Sigmoid colon (tissue), 7 donors: ENCODE measurements around the gene RHEBL1. TPM values are rescaled to one million over a fixed set of nuclear protein-coding genes. Genes with fewer than 3 reads are reported as not detected.
"Not testable (repeated sequence)": the region's sequence is repeated elsewhere in the genome, so short reads cannot be mapped to it uniquely, and the experiment has no call there.

Source experiments
- DNase-seq: peaks from one replicate; pipeline ENCODE4 v3.0.0-alpha.2; 2019
- H3K27ac ChIP-seq, 4 donors: fragments of 200-600 bp; sonication (generic); one replicate each; pipeline ENCODE4 v1.5.1; 2016 to 2019; ENCODE audit warnings: mild to moderate bottlenecking in 1 of 4
- H3K27me3 ChIP-seq, 3 donors: fragments of 200-600 bp; sonication (generic); one replicate each; pipeline ENCODE4 v1.5.1; 2019; ENCODE audit warnings: mild to moderate bottlenecking in 1 of 3
- H3K36me3 ChIP-seq, 4 donors: fragments of 200-600 bp; sonication (generic); one replicate each; pipeline ENCODE4 v1.5.1; 2016 to 2019
- H3K4me1 ChIP-seq, 4 donors: fragments of 200-600 bp; sonication (generic); one replicate each; pipeline ENCODE4 v1.5.1; 2017 to 2019
- H3K4me3 ChIP-seq, 4 donors: fragments of 200-600 bp; sonication (generic); one replicate each; pipeline ENCODE4 v1.5.1; 2017 to 2019; ENCODE audit warnings: mild to moderate bottlenecking in 2 of 4, moderate library complexity in 1 of 4
- H3K9me3 ChIP-seq, 4 donors: fragments of 200-600 bp in 3 of 4; sonication (generic) in 3 of 4; one replicate each; pipeline versions ENCODE4 v1.5.1 to v1.6.1; 2013 to 2019
- CTCF ChIP-seq, 4 experiments: fragments of 450-650 bp in 3 of 4; fragments of 200-600 bp in 1 of 4; IDR thresholded peaks; one replicate each; pipeline ENCODE4 v1.5.1; 2016 to 2019; ENCODE audit warnings: antibody characterized with exemption in 4 of 4, mild to moderate bottlenecking in 3 of 4, moderate library complexity in 2 of 4
- EP300 ChIP-seq, 4 donors: sonication (generic); formaldehyde crosslinking; IDR thresholded peaks; one replicate each; pipeline ENCODE4 v1.6.1; 2017; ENCODE audit warnings: antibody characterized with exemption in 4 of 4
- POLR2A ChIP-seq, 2 donors: fragments of 450-650 bp; IDR thresholded peaks; one replicate each; pipeline ENCODE4 v1.6.1; 2016; ENCODE audit warnings: antibody characterized with exemption in 2 of 2, mild to moderate bottlenecking in 2 of 2, moderate library complexity in 2 of 2
- POLR2AphosphoS5 ChIP-seq, 4 donors: sonication (generic); formaldehyde crosslinking; IDR thresholded peaks; one replicate each; pipeline ENCODE4 v1.6.1; 2017; ENCODE audit warnings: antibody characterized with exemption in 4 of 4
- WGBS, 2 donors: extraction: QIAGEN DNeasy Blood & Tissue Kit; methylation state at CpG; one replicate each; pipeline ENCODE4 v1.1.7; 2013; 5-methylcytosine and 5-hydroxymethylcytosine counted together
- intact Hi-C: fragments of 100-400 bp; cut with DNase I; formaldehyde crosslinking; loops from one replicate; pipeline ENCODE4 v1.15.1; 2023
- polyA plus RNA-seq, 3 donors: library from polyadenylated mRNA; stranded (reverse); fragments of 200-250 nt; gene quantifications; one replicate each; pipeline ENCODE4 v1.2.3, GENCODE V29; 2013
- total RNA-seq, 4 donors: library from RNA; depleted of rRNA; stranded (reverse); fragments of >200 nt; gene quantifications; one replicate each; pipeline ENCODE4 v1.1.0, GENCODE V29; 2016
- donor health status: healthy with polysubstance abuse.
- donor health status: Bipolar disorder and iron deficiency.
- donor health status: healthy.

Gene RHEBL1
- total and polyA plus RNA-seq, 7 donors: 0.36 to 2.2 TPM; not detected in 5

DNA sequence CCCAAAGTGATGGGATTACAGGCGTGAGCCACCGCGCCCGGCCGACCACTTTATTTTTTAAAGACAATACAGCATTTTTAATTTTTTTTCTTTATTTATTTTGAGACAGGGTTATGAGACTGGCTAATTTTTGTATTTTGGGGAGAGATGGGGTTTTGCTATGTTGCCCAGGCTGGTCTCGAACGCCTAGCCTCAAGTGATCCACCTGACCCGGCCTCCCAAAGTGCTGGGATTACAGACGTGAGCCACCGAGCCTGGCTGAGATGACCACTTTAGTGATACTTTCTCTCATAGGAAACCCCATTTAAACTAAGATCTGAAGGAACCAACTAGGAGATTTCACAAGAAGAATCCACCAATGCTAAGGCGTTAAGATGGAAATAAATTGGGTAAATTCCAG is 1.2 kb upstream of the RHEBL1 start:
- intact Hi-C loops: no loop called here
- Histone ChIP-seq H3K27ac (no peak overlapping the region), H3K27me3 (no peaks in the 10 kb centered on the region), H3K4me1 (peaks cover 0 to 16% (median 12%) of the 10 kb centered on the region in 4 donors), H3K4me3 (no peak overlapping the region), H3K36me3 (no peaks in the 10 kb centered on the region), H3K9me3 (no peaks in the 10 kb centered on the region)
- 93 to 97% methylated on average over 11 of the region's 11 CpGs for WGBS, 2 donors
- TF ChIP-seq CTCF (IDR thresholded peaks at IDR 0.05) (no peak), POLR2AphosphoS5 (IDR thresholded peaks at IDR 0.05) (no peak), POLR2A (IDR thresholded peaks at IDR 0.05) (no peak), EP300 (IDR thresholded peaks at IDR 0.05) (no peak)
- DNase-seq: no peak

GRCh38 chr12:49068879-49069506 is 786 bp downstream of the RHEBL1 start:
- intact Hi-C loops: no loop called here
- Histone ChIP-seq H3K27ac (peak overlapping the region; percentile 65 to 75 (median 68)), H3K27me3 (no peaks in the 10 kb centered on the region), H3K36me3 (no peaks in the 10 kb centered on the region), H3K4me3 (peak overlapping the region; percentile 61 to 74 (median 67)), H3K4me1 (peaks cover 0 to 16% (median 12%) of the 10 kb centered on the region in 4 donors), H3K9me3 (no peaks in the 10 kb centered on the region)
- no peak for DNase-seq
- TF ChIP-seq EP300 (IDR thresholded peaks at IDR 0.05) (no peak), POLR2AphosphoS5 (IDR thresholded peaks at IDR 0.05) (no peak), CTCF (IDR thresholded peaks at IDR 0.05) (no peak), POLR2A (IDR thresholded peaks at IDR 0.05) (no peak)
- WGBS, 2 donors: 13 to 25% methylated on average over 21 of the region's 21 CpGs

DNA sequence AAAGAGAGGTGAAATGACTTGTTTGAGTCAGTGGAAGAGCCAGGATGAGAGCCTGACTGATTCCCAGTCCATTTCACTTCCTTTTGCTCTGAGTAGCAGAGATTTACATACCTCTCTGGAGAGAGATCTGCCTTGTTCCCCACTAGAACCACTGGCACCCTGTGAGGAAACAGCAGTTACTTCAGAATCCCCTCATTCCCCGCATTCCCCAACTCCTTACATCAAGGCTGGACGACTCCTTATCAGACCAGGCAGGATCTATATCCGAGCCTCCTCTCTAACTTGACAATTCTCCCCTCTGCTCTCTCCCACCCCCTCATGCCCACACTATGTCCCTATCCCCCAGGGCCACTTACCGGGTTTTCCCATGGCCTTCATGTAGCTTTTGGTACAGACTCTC is 3.7 kb downstream of the RHEBL1 start:
- Histone ChIP-seq H3K36me3 (no peaks in the 10 kb centered on the region), H3K27me3 (no peaks in the 10 kb centered on the region), H3K4me1 (peaks cover 0 to 23% (median 18%) of the 10 kb centered on the region in 4 donors), H3K27ac (no peak overlapping the region), H3K4me3 (no peak overlapping the region), H3K9me3 (no peaks in the 10 kb centered on the region)
- DNase-seq: no peak
- intact Hi-C loops: no loop called here
- TF ChIP-seq POLR2A (IDR thresholded peaks at IDR 0.05): no peak
- TF ChIP-seq POLR2AphosphoS5 (IDR thresholded peaks at IDR 0.05): no peak
- no peak for TF ChIP-seq EP300 (IDR thresholded peaks at IDR 0.05)
- WGBS, 2 donors: 87 to 89% methylated on average over 4 of the region's 4 CpGs

DNA sequence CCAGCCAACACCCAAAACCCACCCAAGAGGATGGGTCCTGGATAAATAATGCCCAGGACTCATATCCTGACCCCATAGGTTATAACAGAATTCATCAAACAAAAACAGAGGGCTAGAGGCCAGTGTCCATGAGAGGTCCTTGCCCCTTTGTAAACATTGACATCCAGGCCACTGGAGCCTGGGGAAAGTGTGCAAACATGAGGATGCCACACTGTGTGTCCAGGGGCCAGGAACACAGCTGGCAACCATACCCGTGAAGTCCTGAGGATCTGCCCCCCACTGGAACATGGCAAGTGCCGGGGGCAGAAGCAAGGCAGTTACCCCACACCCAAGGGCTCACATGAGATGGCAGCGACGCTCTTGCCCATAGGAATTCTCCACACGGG is 5.0 kb downstream of the RHEBL1 start:
- Histone ChIP-seq H3K4me1 (peaks cover 0 to 16% (median 12%) of the 10 kb centered on the region in 4 donors), H3K27me3 (no peaks in the 10 kb centered on the region), H3K9me3 (no peaks in the 10 kb centered on the region), H3K27ac (no peak overlapping the region), H3K4me3 (no peak overlapping the region), H3K36me3 (no peaks in the 10 kb centered on the region)
- TF ChIP-seq CTCF (IDR thresholded peaks at IDR 0.05): no peak
- no peak for TF ChIP-seq POLR2A (IDR thresholded peaks at IDR 0.05)
- no peak for TF ChIP-seq EP300 (IDR thresholded peaks at IDR 0.05)
- no peak for TF ChIP-seq POLR2AphosphoS5 (IDR thresholded peaks at IDR 0.05)
- intact Hi-C loops: loop anchor here (1.0 to 5.0 kb wide), 2 partner anchors 57 to 123 kb away; partner anchors contain the start of gene TUBA1A
- DNase-seq: no peak
- WGBS, 2 donors: 95 to 97% methylated on average over 5 of the region's 5 CpGs

GRCh38 chr12:49061916-49062315 is 7.9 kb downstream of the RHEBL1 start:
- intact Hi-C loops: loop anchor here (1.0 to 5.0 kb wide), 2 partner anchors 125 to 174 kb away; partner anchors contain the start of gene TUBA1A
- WGBS, 2 donors: 93 to 95% methylated on average over 17 of the region's 17 CpGs
- H3K36me3 ChIP-seq, H3K9me3 ChIP-seq, DNase-seq, H3K4me3 ChIP-seq, H3K27me3 ChIP-seq, H3K27ac ChIP-seq: not testable (repeated sequence)
- peaks cover 0 to 37% (median 28%) of the 10 kb centered on the region in 4 donors for H3K4me1 ChIP-seq
